BJ (cell line): ENCODE measurements around the gene DOCK1. TPM values are rescaled to one million over a fixed set of nuclear protein-coding genes. Genes with fewer than 3 reads are reported as not detected.

Experiments
- CTCF ChIA-PET: fragments of 350-600 bp; formaldehyde crosslinking; extraction: SDS; loops from one replicate; lab custom pipeline; 2021; ENCODE audit warnings: antibody characterized with exemption, inconsistent platforms; lab: Yijun Ruan, JAX
- POLR2A ChIA-PET: fragments of 300-600 bp; sonication (Branson Sonifier 250); formaldehyde crosslinking; extraction: SDS; loops from one replicate; lab custom pipeline; 2021; ENCODE audit warnings: antibody characterized with exemption; lab: Charles Lee
- DNase-seq: peaks from one replicate; pipeline ENCODE4 v3.0.0-alpha.2; 2011; ENCODE audit warnings: low read depth
- H3K27me3 ChIP-seq: 2 replicates; pipeline ENCODE4 v1.6.0; 2011; ENCODE audit warnings: low read length; ENCODE audit not compliant: control insufficient read depth, insufficient read depth
- H3K36me3 ChIP-seq: 2 replicates; pipeline ENCODE4 v1.5.1; 2011; ENCODE audit warnings: low read length; ENCODE audit not compliant: control insufficient read depth, insufficient read depth
- H3K4me3 ChIP-seq: 2 replicates; pipeline ENCODE4 v1.5.1; 2011; ENCODE audit warnings: low read depth, mild to moderate bottlenecking, control low read depth, low read length
- CTCF ChIP-seq: IDR thresholded peaks from 2 replicates; pipeline ENCODE4 v1.5.1; 2011; ENCODE audit warnings: low read depth, mild to moderate bottlenecking, control low read depth, inconsistent platforms, low read length, moderate library complexity; ENCODE audit not compliant: insufficient read depth
- polyA plus RNA-seq: library from polyadenylated mRNA; depleted of rRNA; stranded (reverse); fragments of >200 nt; gene quantifications from 2 replicates; pipeline ENCODE4 v1.2.3, GENCODE V29; 2011

The DOCK1 gene
- polyA plus RNA-seq, 1 experiment: 20.0 TPM

GRCh38 chr10:127456122-127456521, 550.9 kb downstream of the DOCK1 start:
- no peak for TF ChIP-seq CTCF
- ChIA-PET POLR2A (no interaction called here), CTCF (interaction anchor here (0.6 to 0.7 kb wide), 2 partner anchors 43 to 1559 kb away, joined by 3 read pairs; no protein-coding TSS in a partner anchor)
- no peak for DNase-seq
- Histone ChIP-seq H3K4me3 (no peak overlapping the region), H3K27me3 (no peaks in the 10 kb centered on the region), H3K36me3 (peaks cover 5% of the 10 kb centered on the region; the same call in 1 of the 2 replicates)

GRCh38 chr10:127458016-127458810, 553.0 kb downstream of the DOCK1 start:
- DNase-seq: no peak
- CTCF ChIA-PET: no interaction called here
- TF ChIP-seq CTCF: no peak
- Histone ChIP-seq H3K36me3 (no peaks in the 10 kb centered on the region), H3K4me3 (no peak overlapping the region), H3K27me3 (no peaks in the 10 kb centered on the region)
- POLR2A ChIA-PET: no interaction called here

GRCh38 chr10:127458829-127459228, 553.6 kb downstream of the DOCK1 start:
- Histone ChIP-seq H3K27me3 (no peaks in the 10 kb centered on the region), H3K4me3 (no peak overlapping the region), H3K36me3 (no peaks in the 10 kb centered on the region)
- ChIA-PET CTCF (no interaction called here), POLR2A (no interaction called here)
- no peak for DNase-seq
- TF ChIP-seq CTCF: no peak

GRCh38 chr10:127459918-127460317, 554.7 kb downstream of the DOCK1 start:
- Histone ChIP-seq H3K4me3 (no peak overlapping the region), H3K27me3 (no peaks in the 10 kb centered on the region), H3K36me3 (no peaks in the 10 kb centered on the region)
- ChIA-PET POLR2A (no interaction called here), CTCF (no interaction called here)
- no peak for DNase-seq
- no peak for TF ChIP-seq CTCF

GRCh38 chr10:127462643-127463295, 557.5 kb downstream of the DOCK1 start:
- TF ChIP-seq CTCF: no peak
- POLR2A ChIA-PET: no interaction called here
- Histone ChIP-seq H3K27me3 (no peaks in the 10 kb centered on the region; the same call in none of the 2 replicates), H3K36me3 (no peaks in the 10 kb centered on the region), H3K4me3 (no peak overlapping the region)
- CTCF ChIA-PET: no interaction called here
- DNase-seq: no peak
